Measurements from ENCODE around the gene ZBTB43. TPM values are rescaled to one million over a fixed set of nuclear protein-coding genes. Genes with fewer than 3 reads are reported as not detected.

The ZBTB43 gene
- total RNA-seq, 1 experiment from 2014 or later: 13.8 TPM

DNA sequence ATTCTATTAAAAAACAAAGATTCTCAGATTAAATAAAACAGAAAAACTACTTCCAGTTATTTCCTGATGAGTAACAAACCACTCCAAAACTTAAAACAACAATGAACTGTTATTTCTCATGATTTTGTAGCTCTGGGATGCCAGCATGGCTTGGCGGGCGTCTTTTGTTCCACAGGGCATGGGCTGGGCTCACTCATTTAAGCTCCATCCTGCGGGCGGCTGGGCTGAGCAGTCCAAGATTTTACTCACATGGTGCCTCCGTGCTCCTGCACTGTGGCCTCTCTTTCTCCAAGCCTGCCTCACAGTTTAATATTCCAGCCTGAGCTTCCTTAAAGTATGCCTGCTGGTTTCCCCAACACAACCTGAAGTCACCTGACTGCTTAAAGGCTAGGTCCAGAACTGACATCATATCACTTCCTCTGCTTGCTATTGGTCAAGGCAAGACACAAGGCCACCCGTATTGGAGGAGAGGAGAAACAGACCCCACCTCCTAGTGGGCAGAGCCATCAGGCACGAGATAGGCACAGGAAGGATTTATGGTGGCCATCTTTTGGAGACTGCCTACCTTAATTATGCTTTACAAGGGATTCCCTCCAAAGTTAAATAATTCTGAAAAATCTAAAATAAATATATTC lies 41.6 kb upstream of the ZBTB43 start:
- intact Hi-C loops (cut with micrococcal nuclease; ENCODE audit: unreplicated experiment): no loop called here
- ChIA-PET POLR2A (ENCODE audit: low non-redundant PET) (no interaction called here), CTCF (no interaction called here)
- Histone ChIP-seq H3K27ac (ENCODE audit: low read depth, low read length, poor library complexity, severe bottlenecking) (no peak overlapping the region), H3K9me3 (ENCODE audit: low read depth, low read length, poor library complexity, severe bottlenecking) (no peaks in the 10 kb centered on the region), H3K27me3 (replicated peaks; ENCODE audit: insufficient read depth, low read depth, low read length, poor library complexity) (no peaks in the 10 kb centered on the region), H3K36me3 (ENCODE audit: insufficient read depth, low read length, poor library complexity, severe bottlenecking) (no peaks in the 10 kb centered on the region), H3K4me1 (ENCODE audit: insufficient read depth, low read length, poor library complexity, severe bottlenecking) (no peaks in the 10 kb centered on the region), H3K4me3 (ENCODE audit: low read depth, low read length, poor library complexity, severe bottlenecking) (no peak overlapping the region)
- DNase-seq (ENCODE audit: low spot score): peak; percentile 30
- BruUV-seq (replicated peaks): no TSS peak
- TF ChIP-seq, protein P1, sequence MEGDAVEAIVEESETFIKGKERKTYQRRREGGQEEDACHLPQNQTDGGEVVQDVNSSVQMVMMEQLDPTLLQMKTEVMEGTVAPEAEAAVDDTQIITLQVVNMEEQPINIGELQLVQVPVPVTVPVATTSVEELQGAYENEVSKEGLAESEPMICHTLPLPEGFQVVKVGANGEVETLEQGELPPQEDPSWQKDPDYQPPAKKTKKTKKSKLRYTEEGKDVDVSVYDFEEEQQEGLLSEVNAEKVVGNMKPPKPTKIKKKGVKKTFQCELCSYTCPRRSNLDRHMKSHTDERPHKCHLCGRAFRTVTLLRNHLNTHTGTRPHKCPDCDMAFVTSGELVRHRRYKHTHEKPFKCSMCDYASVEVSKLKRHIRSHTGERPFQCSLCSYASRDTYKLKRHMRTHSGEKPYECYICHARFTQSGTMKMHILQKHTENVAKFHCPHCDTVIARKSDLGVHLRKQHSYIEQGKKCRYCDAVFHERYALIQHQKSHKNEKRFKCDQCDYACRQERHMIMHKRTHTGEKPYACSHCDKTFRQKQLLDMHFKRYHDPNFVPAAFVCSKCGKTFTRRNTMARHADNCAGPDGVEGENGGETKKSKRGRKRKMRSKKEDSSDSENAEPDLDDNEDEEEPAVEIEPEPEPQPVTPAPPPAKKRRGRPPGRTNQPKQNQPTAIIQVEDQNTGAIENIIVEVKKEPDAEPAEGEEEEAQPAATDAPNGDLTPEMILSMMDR (conservative IDR thresholded peaks at IDR 0.05; ENCODE audit: low read depth, low read length): no peak
- TF ChIP-seq EZH2 (IDR thresholded peaks at IDR 0.05; ENCODE audit: borderline replicate concordance, low read depth, low read length, poor library complexity, severe bottlenecking): no peak

DNA sequence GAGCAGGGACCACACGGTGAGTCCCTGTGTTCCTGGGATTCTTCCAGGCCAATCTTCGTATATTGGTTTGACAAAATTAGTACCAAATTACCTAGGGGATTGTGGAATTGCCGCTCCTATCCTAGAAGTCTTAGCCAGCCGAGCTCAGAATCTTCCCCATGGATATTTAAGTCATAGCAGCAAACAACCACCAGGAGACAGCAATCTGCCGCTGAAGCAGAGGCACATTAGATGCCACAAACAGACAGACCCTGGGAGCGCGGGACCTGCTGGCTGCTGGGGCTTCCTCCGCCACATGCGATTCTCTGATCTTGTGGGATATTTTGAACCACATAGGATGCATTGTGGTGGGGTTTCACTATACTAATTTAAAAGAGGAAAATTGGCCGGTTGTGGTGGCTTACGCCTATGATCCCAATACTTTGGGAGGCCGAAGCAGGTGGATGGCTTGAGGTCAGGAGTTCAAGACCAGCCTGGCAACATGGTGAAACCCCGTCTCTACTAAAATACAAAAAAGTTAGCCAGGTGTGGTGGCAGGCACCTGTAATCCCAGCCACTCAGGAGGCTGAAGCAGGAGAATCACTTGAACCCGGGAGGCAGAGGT lies 31.7 kb upstream of the ZBTB43 start:
- no peak for TF ChIP-seq EZH2 (IDR thresholded peaks at IDR 0.05; ENCODE audit: borderline replicate concordance, low read depth, low read length, poor library complexity, severe bottlenecking)
- TF ChIP-seq, protein P1 (conservative IDR thresholded peaks at IDR 0.05; ENCODE audit: low read depth, low read length): peak; percentile 61
- H3K27ac ChIP-seq (ENCODE audit: low read depth, low read length, poor library complexity, severe bottlenecking): no peak overlapping the region
- H3K27me3 ChIP-seq (replicated peaks; ENCODE audit: insufficient read depth, low read depth, low read length, poor library complexity): no peaks in the 10 kb centered on the region
- no TSS peak for BruUV-seq (replicated peaks)
- POLR2A ChIA-PET (ENCODE audit: low non-redundant PET): no interaction called here
- CTCF ChIA-PET: interaction anchor here (0.8 to 1.0 kb wide), 3 partner anchors 9 to 67 kb away, joined by 3 to 9 read pairs (median 5); no protein-coding TSS in a partner anchor
- no peaks in the 10 kb centered on the region for H3K9me3 ChIP-seq (ENCODE audit: low read depth, low read length, poor library complexity, severe bottlenecking)
- no peaks in the 10 kb centered on the region for H3K4me1 ChIP-seq (ENCODE audit: insufficient read depth, low read length, poor library complexity, severe bottlenecking)
- peak; percentile 54 for DNase-seq (ENCODE audit: low spot score)
- intact Hi-C loops (cut with micrococcal nuclease; ENCODE audit: unreplicated experiment): no loop called here
- no peak overlapping the region for H3K4me3 ChIP-seq (ENCODE audit: low read depth, low read length, poor library complexity, severe bottlenecking)
- H3K36me3 ChIP-seq (ENCODE audit: insufficient read depth, low read length, poor library complexity, severe bottlenecking): no peaks in the 10 kb centered on the region

DNA sequence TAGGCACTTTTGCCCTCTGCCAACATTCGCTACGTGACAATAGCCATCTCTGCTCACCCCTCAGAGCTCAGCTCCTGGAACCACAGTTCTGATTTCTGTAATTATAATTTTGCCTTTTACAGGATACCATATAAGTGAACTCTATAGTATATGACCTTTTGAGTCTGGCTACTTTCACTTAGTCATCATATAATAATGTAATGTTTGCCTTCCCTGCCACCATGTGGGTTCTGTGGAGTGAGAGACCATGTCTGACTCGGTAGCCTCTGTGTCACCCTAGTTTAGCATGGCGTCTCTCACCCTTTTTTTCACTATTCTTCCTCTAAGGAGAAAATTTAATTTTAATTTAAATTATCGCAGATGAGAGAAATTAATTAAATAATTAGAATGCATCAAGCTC lies 28.9 kb upstream of the ZBTB43 start:
- TF ChIP-seq, protein P1 (conservative IDR thresholded peaks at IDR 0.05; ENCODE audit: low read depth, low read length): no peak
- no peak for TF ChIP-seq EZH2 (IDR thresholded peaks at IDR 0.05; ENCODE audit: borderline replicate concordance, low read depth, low read length, poor library complexity, severe bottlenecking)
- H3K27me3 ChIP-seq (replicated peaks; ENCODE audit: insufficient read depth, low read depth, low read length, poor library complexity): no peaks in the 10 kb centered on the region
- no peaks in the 10 kb centered on the region for H3K9me3 ChIP-seq (ENCODE audit: low read depth, low read length, poor library complexity, severe bottlenecking)
- no peaks in the 10 kb centered on the region for H3K36me3 ChIP-seq (ENCODE audit: insufficient read depth, low read length, poor library complexity, severe bottlenecking)
- intact Hi-C loops (cut with micrococcal nuclease; ENCODE audit: unreplicated experiment): no loop called here
- POLR2A ChIA-PET (ENCODE audit: low non-redundant PET): no interaction called here
- no peak overlapping the region for H3K4me3 ChIP-seq (ENCODE audit: low read depth, low read length, poor library complexity, severe bottlenecking)
- no peaks in the 10 kb centered on the region for H3K4me1 ChIP-seq (ENCODE audit: insufficient read depth, low read length, poor library complexity, severe bottlenecking)
- no peak for DNase-seq (ENCODE audit: low spot score)
- CTCF ChIA-PET: no interaction called here
- no peak overlapping the region for H3K27ac ChIP-seq (ENCODE audit: low read depth, low read length, poor library complexity, severe bottlenecking)
- BruUV-seq (replicated peaks): no TSS peak

Data from A673 (cell line).